Upper lobe of left lung (tissue), 4 donors: Measurements from ENCODE around the gene KLB.

Experiments
- EP300 ChIP-seq, 4 donors: sonication (generic); formaldehyde crosslinking; IDR thresholded peaks; one replicate each; pipeline ENCODE4 v1.5.1; 2017; ENCODE audit warnings: antibody characterized with exemption in 4 of 4, control low read depth in 2 of 4
- POLR2A ChIP-seq, 4 donors: fragments of 450-650 bp; IDR thresholded peaks; one replicate each; pipeline ENCODE4 v1.5.1; 2016 to 2017; ENCODE audit warnings: antibody characterized with exemption in 4 of 4, mild to moderate bottlenecking in 2 of 4
- POLR2AphosphoS5 ChIP-seq, 2 donors: sonication (generic); formaldehyde crosslinking; IDR thresholded peaks; one replicate each; pipeline ENCODE4 v1.5.1; 2017; ENCODE audit warnings: antibody characterized with exemption in 2 of 2
- TF ChIP-seq, protein P1 (sequence below), 6 experiments: fragments of 450-650 bp in 4 of 6; fragments of 200-600 bp in 2 of 6; sonication (generic) in 2 of 6; IDR thresholded peaks; one replicate each; pipeline ENCODE4 v1.5.1; 2016 to 2019; ENCODE audit warnings: antibody characterized with exemption in 6 of 6

DNA sequence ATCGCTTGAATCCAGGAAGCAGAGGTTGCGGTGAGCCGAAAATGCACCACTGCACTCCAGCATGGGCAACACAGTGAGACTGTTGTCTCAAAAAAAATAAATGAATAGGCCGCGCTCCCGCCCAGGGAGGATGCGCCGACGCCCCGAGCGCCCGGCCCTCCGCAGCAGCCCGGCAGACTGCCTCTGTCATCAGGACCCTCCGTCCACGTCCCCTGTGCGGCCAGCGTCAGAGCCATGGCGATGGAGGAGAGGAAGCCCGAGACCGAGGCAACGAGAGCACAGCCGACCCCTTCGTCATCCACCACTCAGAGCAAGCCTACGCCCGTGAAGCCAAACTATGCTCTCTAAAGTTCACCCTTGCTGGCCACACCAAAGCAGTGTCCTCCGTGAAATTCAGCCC lies 73.5 kb downstream of the KLB start:
- TF ChIP-seq, protein P1, sequence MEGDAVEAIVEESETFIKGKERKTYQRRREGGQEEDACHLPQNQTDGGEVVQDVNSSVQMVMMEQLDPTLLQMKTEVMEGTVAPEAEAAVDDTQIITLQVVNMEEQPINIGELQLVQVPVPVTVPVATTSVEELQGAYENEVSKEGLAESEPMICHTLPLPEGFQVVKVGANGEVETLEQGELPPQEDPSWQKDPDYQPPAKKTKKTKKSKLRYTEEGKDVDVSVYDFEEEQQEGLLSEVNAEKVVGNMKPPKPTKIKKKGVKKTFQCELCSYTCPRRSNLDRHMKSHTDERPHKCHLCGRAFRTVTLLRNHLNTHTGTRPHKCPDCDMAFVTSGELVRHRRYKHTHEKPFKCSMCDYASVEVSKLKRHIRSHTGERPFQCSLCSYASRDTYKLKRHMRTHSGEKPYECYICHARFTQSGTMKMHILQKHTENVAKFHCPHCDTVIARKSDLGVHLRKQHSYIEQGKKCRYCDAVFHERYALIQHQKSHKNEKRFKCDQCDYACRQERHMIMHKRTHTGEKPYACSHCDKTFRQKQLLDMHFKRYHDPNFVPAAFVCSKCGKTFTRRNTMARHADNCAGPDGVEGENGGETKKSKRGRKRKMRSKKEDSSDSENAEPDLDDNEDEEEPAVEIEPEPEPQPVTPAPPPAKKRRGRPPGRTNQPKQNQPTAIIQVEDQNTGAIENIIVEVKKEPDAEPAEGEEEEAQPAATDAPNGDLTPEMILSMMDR (IDR thresholded peaks at IDR 0.05) = no peak
- no peak for TF ChIP-seq POLR2A (IDR thresholded peaks at IDR 0.05)
- no peak for TF ChIP-seq POLR2AphosphoS5 (IDR thresholded peaks at IDR 0.05)
- TF ChIP-seq EP300 (IDR thresholded peaks at IDR 0.05) = no peak
